ENCODE measurements around the gene WWOX. TPM values are rescaled to one million over a fixed set of nuclear protein-coding genes. Genes with fewer than 3 reads are reported as not detected.
A peak's percentile ranks its signal among the peaks of the same experiment; 100 is the strongest.
"Not testable (repeated sequence)": the region's sequence is repeated elsewhere in the genome, so short reads cannot be mapped to it uniquely, and the experiment has no call there.

The WWOX gene
- total RNA-seq, 2 experiments from 2014 or later = 20.2 to 21.4 TPM

GRCh38 chr16:79250502-79251098 lies 1151.1 kb downstream of the WWOX start:
- intact Hi-C loops (cut with micrococcal nuclease) = no loop called here
- H3K27ac Mint-ChIP-seq = no peak overlapping the region
- CTCF ChIA-PET = no interaction called here
- H3K27me3 Mint-ChIP-seq (ENCODE audit: low read depth) = no peaks in the 10 kb centered on the region
- H3K4me1 Mint-ChIP-seq (ENCODE audit: low read depth) = no peaks in the 10 kb centered on the region
- no peak overlapping the region for H3K4me3 Mint-ChIP-seq
- peaks cover 3% of the 10 kb centered on the region for H3K9me3 Mint-ChIP-seq
- H3K36me3 Mint-ChIP-seq (ENCODE audit: low read depth) = no peaks in the 10 kb centered on the region
- no peak for DNase-seq

DNA sequence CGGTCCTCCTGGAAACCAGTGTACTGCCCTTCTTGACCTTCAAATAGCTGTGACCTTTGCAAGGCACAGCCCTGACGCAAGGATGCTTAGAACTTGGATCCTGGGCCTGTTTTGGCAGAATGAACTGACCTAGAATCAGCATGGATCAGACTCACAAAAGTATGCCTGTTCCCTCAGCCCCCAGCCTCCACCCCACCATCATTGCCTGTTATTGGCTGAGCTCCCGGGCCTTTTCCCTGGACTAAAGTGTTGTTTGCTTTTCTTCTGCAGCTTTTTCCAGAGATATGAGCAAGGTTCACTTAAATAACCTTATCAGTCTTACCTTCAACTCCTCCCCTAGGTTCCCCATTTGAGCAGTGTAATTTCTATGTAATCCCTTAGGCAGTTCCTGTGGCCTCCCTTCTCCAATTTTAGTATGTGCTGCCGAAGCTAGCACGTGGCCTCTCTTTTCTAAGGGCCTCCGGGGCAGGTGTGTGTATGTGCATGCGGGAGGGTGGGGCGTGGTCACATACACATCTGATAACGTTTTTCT lies 1153.7 kb downstream of the WWOX start:
- CTCF ChIA-PET = no interaction called here
- H3K36me3 Mint-ChIP-seq (ENCODE audit: low read depth) = no peaks in the 10 kb centered on the region
- no peak for DNase-seq
- no peaks in the 10 kb centered on the region for H3K4me1 Mint-ChIP-seq (ENCODE audit: low read depth)
- intact Hi-C loops (cut with micrococcal nuclease) = no loop called here
- H3K27me3 Mint-ChIP-seq (ENCODE audit: low read depth) = peaks cover 4% of the 10 kb centered on the region
- no peak overlapping the region for H3K4me3 Mint-ChIP-seq
- H3K9me3 Mint-ChIP-seq = no peaks in the 10 kb centered on the region
- no peak overlapping the region for H3K27ac Mint-ChIP-seq

DNA sequence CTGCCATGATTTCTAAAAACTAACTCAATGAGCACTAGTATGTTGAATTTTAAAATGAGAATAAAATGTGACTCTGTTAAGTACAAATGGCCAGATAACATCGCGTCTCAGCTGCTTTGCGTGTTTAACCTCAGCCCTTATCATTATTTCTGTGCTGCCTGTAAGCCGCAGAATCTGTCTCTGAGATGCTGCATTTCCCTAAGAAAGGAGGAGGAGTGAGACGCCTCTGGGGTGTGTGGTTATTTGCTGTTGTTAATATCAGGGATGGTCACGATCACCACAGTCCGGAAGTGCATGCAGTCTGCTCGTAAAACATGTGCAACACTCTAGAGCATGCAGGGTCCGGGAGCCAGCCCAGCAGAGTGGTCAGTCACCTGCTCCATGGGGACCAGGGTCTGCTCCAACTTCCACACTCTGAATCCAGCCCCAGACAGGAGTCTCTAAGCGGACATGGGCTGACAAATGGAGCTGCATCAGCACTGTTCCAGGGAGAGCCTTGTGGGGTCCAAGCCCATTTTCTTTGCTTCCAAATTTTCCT lies 1158.6 kb downstream of the WWOX start:
- H3K27ac Mint-ChIP-seq = no peak overlapping the region
- no peak for DNase-seq
- H3K36me3 Mint-ChIP-seq (ENCODE audit: low read depth) = no peaks in the 10 kb centered on the region
- no peaks in the 10 kb centered on the region for H3K9me3 Mint-ChIP-seq
- peaks cover 3% of the 10 kb centered on the region for H3K4me1 Mint-ChIP-seq (ENCODE audit: low read depth)
- CTCF ChIA-PET = no interaction called here
- peaks cover 10% of the 10 kb centered on the region for H3K27me3 Mint-ChIP-seq (ENCODE audit: low read depth)
- no peak overlapping the region for H3K4me3 Mint-ChIP-seq
- intact Hi-C loops (cut with micrococcal nuclease) = no loop called here

DNA sequence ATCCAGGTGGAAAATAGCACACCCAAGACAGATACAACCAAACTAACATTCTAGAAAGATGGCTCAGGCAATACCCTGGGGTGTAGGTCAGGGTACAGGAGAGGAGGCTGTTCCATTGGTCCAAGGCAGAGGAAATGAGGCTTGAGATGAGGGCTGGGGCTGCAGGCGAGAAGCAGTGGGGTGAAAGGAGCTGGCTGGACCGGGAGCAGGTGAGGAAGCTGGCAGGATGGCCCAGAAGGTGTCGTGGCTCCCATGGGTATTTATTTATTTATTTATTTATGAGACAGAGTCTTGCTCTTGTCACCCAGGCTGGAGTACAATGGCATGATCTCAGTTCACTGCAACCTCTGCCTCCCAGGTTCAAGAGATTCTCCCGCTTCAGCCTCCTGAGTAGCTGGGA lies 1161.4 kb downstream of the WWOX start:
- CTCF ChIA-PET = interaction anchor here (0.6 to 1.3 kb wide), 2 partner anchors 42 to 555 kb away, joined by 3 read pairs; no protein-coding TSS in a partner anchor
- intact Hi-C loops (cut with micrococcal nuclease) = loop anchor here (10.0 kb wide), 1 partner anchor 1744 kb away; the partner anchor contains the start of genes CENPN and CMC2
- H3K4me3 Mint-ChIP-seq; H3K27ac Mint-ChIP-seq; DNase-seq; H3K36me3 Mint-ChIP-seq (ENCODE audit: low read depth); H3K9me3 Mint-ChIP-seq: not testable (repeated sequence)
- H3K27me3 Mint-ChIP-seq (ENCODE audit: low read depth) = peaks cover 25% of the 10 kb centered on the region
- peaks cover 20% of the 10 kb centered on the region for H3K4me1 Mint-ChIP-seq (ENCODE audit: low read depth)

GRCh38 chr16:79261481-79261940 lies 1162.1 kb downstream of the WWOX start:
- Mint-ChIP-seq H3K4me1 (ENCODE audit: low read depth) (peaks cover 24% of the 10 kb centered on the region), H3K27me3 (ENCODE audit: low read depth) (peaks cover 28% of the 10 kb centered on the region), H3K27ac (no peak overlapping the region), H3K9me3 (no peaks in the 10 kb centered on the region), H3K4me3 (no peak overlapping the region), H3K36me3 (ENCODE audit: low read depth) (no peaks in the 10 kb centered on the region)
- peak; percentile 61 for DNase-seq
- CTCF ChIA-PET = interaction anchor here (0.6 to 1.9 kb wide), 4 partner anchors 37 to 555 kb away, joined by 3 to 7 read pairs (median 3); no protein-coding TSS in a partner anchor
- intact Hi-C loops (cut with micrococcal nuclease) = loop anchor here (10.0 kb wide), 1 partner anchor 1743 kb away; the partner anchor contains the start of genes CENPN and CMC2

- Mint-ChIP-seq H3K27me3 (ENCODE audit: low read depth) (peaks cover 31% of the 10 kb centered on the region), H3K4me3 (no peak overlapping the region), H3K4me1 (ENCODE audit: low read depth) (peaks cover 29% of the 10 kb centered on the region), H3K36me3 (ENCODE audit: low read depth) (no peaks in the 10 kb centered on the region), H3K27ac (no peak overlapping the region), H3K9me3 (no peaks in the 10 kb centered on the region)
- no peak for DNase-seq
- CTCF ChIA-PET = interaction anchor here (1.0 to 1.9 kb wide), 5 partner anchors 12 to 556 kb away, joined by 3 to 7 read pairs (median 3); no protein-coding TSS in a partner anchor
- intact Hi-C loops (cut with micrococcal nuclease) = loop anchor here (10.0 kb wide), 1 partner anchor 1743 kb away; the partner anchor contains the start of genes CENPN and CMC2
Measured at GRCh38 chr16:79261944-79262552, 1162.6 kb downstream of the WWOX start.

Other genes with a start within 250 kb of the WWOX start
- not detected for gene CLEC3A, start 77.1 kb upstream of the WWOX start, total RNA-seq